ENCODE data around the gene WDR27. TPM values are rescaled to one million over a fixed set of nuclear protein-coding genes. Genes with fewer than 3 reads are reported as not detected.
"Not testable (repeated sequence)": the region's sequence is repeated elsewhere in the genome, so short reads cannot be mapped to it uniquely, and the experiment has no call there.

WDR27 gene
- total RNA-seq, 3 donors from 2014 or later (not counting 1 experiment from before 2014, with no cell fraction given): 12.7 to 31.0 (median 25.3) TPM

GRCh38 chr6:169701311-169701953, 397 bp downstream of the WDR27 start:
- Histone ChIP-seq H3K27ac (ENCODE audit: low read length) (peak overlapping the region; percentile 84), H3K36me3 (ENCODE audit: control insufficient read depth, insufficient read depth, low read length) (peaks cover 16% of the 10 kb centered on the region), H3K9me3 (ENCODE audit: control insufficient read depth, insufficient read depth, low read length) (no peaks in the 10 kb centered on the region), H3K4me3 (ENCODE audit: low read length) (peak overlapping the region; percentile 76), H3K27me3 (ENCODE audit: control insufficient read depth, insufficient read depth, low read length) (no peaks in the 10 kb centered on the region), H3K4me1 (ENCODE audit: control insufficient read depth, insufficient read depth, low read length) (peaks cover 11% of the 10 kb centered on the region)
- Mint-ChIP-seq H3K4me1 (peaks cover 20 to 45% of the 10 kb centered on the region in 2 donors), H3K4me3 (peak overlapping the region; percentile 92), H3K27me3 (ENCODE audit: low read depth in 2 of 2) (no peaks in the 10 kb centered on the region), H3K27ac (peak overlapping the region; percentile 91 to 94), H3K36me3 (no peaks in the 10 kb centered on the region), H3K9me3 (no peaks in the 10 kb centered on the region)
- TF ChIP-seq CTCF (IDR thresholded peaks at IDR 0.05): no peak
- peak; percentile 0 to 1 (median 1) for ATAC-seq
- intact Hi-C loops (cut with micrococcal nuclease): loop anchor here (1.0 to 10.0 kb wide), 3 partner anchors 46 to 851 kb away; partner anchors contain the start of genes PSMB1 and TBP
- no peak for DNase-seq
- under 1% methylated on average over 54 of the region's 54 CpGs for WGBS (ENCODE audit: insufficient coverage)

- Histone ChIP-seq H3K36me3 (ENCODE audit: control insufficient read depth, insufficient read depth, low read length) (peaks cover 11% of the 10 kb centered on the region), H3K9me3 (ENCODE audit: control insufficient read depth, insufficient read depth, low read length) (no peaks in the 10 kb centered on the region), H3K27me3 (ENCODE audit: control insufficient read depth, insufficient read depth, low read length) (no peaks in the 10 kb centered on the region), H3K4me1 (ENCODE audit: control insufficient read depth, insufficient read depth, low read length) (peaks cover 11% of the 10 kb centered on the region), H3K4me3 (ENCODE audit: low read length) (no peak overlapping the region), H3K27ac (ENCODE audit: low read length) (no peak overlapping the region)
- no peak for TF ChIP-seq CTCF (IDR thresholded peaks at IDR 0.05)
- Mint-ChIP-seq H3K4me3 (peak overlapping the region; percentile 3), H3K36me3 (no peaks in the 10 kb centered on the region), H3K4me1 (peaks cover 20 to 36% of the 10 kb centered on the region in 2 donors), H3K9me3 (no peaks in the 10 kb centered on the region), H3K27me3 (ENCODE audit: low read depth in 2 of 2) (no peaks in the 10 kb centered on the region), H3K27ac (peak overlapping the region in 1 of 2 donors; percentile 44)
- WGBS (ENCODE audit: insufficient coverage): 64% methylated on average over 5 of the region's 5 CpGs
- intact Hi-C loops (cut with micrococcal nuclease): loop anchor here (5.0 to 10.0 kb wide), 2 partner anchors 825 to 852 kb away; partner anchors contain the start of genes PSMB1 and TBP
- DNase-seq: no peak
- no peak for ATAC-seq
These were observed 1.5 kb downstream of the WDR27 start for GRCh38 chr6:169700296-169700695.

DNA sequence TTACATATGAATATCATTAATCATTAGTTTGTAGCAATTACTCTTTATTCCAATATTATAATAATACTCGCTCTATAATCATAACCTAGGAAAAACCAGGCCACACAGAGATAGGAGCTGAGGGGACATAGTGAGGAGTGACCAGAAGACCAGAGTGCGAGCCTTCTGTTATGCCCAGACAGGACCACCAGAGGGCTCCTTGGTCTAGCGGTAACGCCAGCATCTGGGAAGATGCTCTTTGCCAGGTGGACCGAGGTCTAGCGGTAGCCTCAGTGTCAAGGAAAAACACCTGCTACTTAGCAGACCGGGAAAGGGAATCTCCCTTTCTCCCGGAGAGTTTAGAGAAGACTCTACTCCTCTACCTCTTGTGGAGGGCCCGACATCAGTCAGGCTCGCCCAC, 4.7 kb downstream of the WDR27 start:
- H3K4me3 Mint-ChIP-seq; H3K9me3 Mint-ChIP-seq; H3K4me1 ChIP-seq (ENCODE audit: control insufficient read depth, insufficient read depth, low read length); ATAC-seq; H3K27ac Mint-ChIP-seq; H3K4me3 ChIP-seq (ENCODE audit: low read length); H3K27me3 Mint-ChIP-seq (ENCODE audit: low read depth in 2 of 2); H3K36me3 Mint-ChIP-seq; H3K27me3 ChIP-seq (ENCODE audit: control insufficient read depth, insufficient read depth, low read length); H3K36me3 ChIP-seq (ENCODE audit: control insufficient read depth, insufficient read depth, low read length); H3K27ac ChIP-seq (ENCODE audit: low read length); intact Hi-C loops (cut with micrococcal nuclease); DNase-seq; H3K9me3 ChIP-seq (ENCODE audit: control insufficient read depth, insufficient read depth, low read length): not testable (repeated sequence)
- WGBS (ENCODE audit: insufficient coverage): 99% methylated on average over 9 of the region's 10 CpGs
- peaks cover 5 to 25% of the 10 kb centered on the region in 2 donors for H3K4me1 Mint-ChIP-seq

DNA sequence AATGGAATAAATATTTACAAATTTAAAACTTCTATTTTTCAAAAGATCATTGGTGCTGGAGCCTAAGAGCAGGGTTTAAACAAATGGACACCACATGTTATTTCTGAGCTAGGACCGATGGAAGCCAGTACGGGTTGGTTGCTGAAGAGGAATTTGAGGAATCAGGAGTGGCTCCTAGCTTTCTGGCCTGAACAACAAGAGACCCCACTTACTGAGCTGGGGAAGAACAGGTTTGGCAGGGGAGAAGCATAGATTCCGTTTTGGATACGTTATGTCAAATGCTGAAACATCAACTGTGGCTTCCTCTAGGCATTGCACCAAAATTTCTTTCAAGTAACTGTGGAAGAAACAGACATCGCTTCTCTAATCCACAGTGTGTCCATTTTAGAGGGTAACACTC, 6.7 kb downstream of the WDR27 start:
- WGBS (ENCODE audit: insufficient coverage): 97% methylated on average over 5 of the region's 5 CpGs
- Histone ChIP-seq H3K4me3 (ENCODE audit: low read length) (no peak overlapping the region), H3K27ac (ENCODE audit: low read length) (no peak overlapping the region), H3K4me1 (ENCODE audit: control insufficient read depth, insufficient read depth, low read length) (no peaks in the 10 kb centered on the region), H3K9me3 (ENCODE audit: control insufficient read depth, insufficient read depth, low read length) (peaks cover 4% of the 10 kb centered on the region), H3K36me3 (ENCODE audit: control insufficient read depth, insufficient read depth, low read length) (no peaks in the 10 kb centered on the region), H3K27me3 (ENCODE audit: control insufficient read depth, insufficient read depth, low read length) (no peaks in the 10 kb centered on the region)
- no peak for TF ChIP-seq CTCF (IDR thresholded peaks at IDR 0.05)
- intact Hi-C loops (cut with micrococcal nuclease): no loop called here
- Mint-ChIP-seq H3K9me3 (no peaks in the 10 kb centered on the region), H3K36me3 (no peaks in the 10 kb centered on the region), H3K4me3 (no peak overlapping the region), H3K4me1 (peaks cover 5 to 15% of the 10 kb centered on the region in 2 donors), H3K27me3 (ENCODE audit: low read depth in 2 of 2) (no peaks in the 10 kb centered on the region), H3K27ac (no peak overlapping the region)
- DNase-seq (no peak), ATAC-seq (no peak)

Data from natural killer cell (primary cell).